HFFc6 (cell line): ENCODE measurements around the gene PSMD9. TPM values are rescaled to one million over a fixed set of nuclear protein-coding genes. Genes with fewer than 3 reads are reported as not detected.

ENCODE experiments used
- DNase-seq: peaks from one replicate; pipeline ENCODE4 v3.0.0-alpha.2; 2018
- H3K27ac Mint-ChIP-seq: 2 replicates; pipeline ENCODE4 v1.8.0; 2020; ENCODE audit warnings: mild to moderate bottlenecking, mixed read lengths
- H3K27me3 Mint-ChIP-seq: 2 replicates; pipeline ENCODE4 v1.8.0; 2021; ENCODE audit warnings: mild to moderate bottlenecking, moderate library complexity, mixed read lengths; ENCODE audit not compliant: insufficient read depth
- H3K36me3 Mint-ChIP-seq: 2 replicates; pipeline ENCODE4 v1.8.0; 2021; ENCODE audit warnings: low read depth, mixed read lengths
- H3K4me1 Mint-ChIP-seq: 2 replicates; pipeline ENCODE4 v1.8.0; 2020; ENCODE audit warnings: low read depth, mixed read lengths
- H3K4me3 Mint-ChIP-seq: 2 replicates; pipeline ENCODE4 v1.8.0; 2020; ENCODE audit warnings: mild to moderate bottlenecking, moderate library complexity, mixed read lengths
- H3K9me3 Mint-ChIP-seq: 2 replicates; pipeline ENCODE4 v1.8.0; 2020; ENCODE audit warnings: mild to moderate bottlenecking, mixed read lengths
- CTCF ChIP-seq: fragments of 200-600 bp; sonication (generic); IDR thresholded peaks from 2 replicates; pipeline ENCODE4 v1.5.0; 2021; ENCODE audit warnings: antibody characterized with exemption, mild to moderate bottlenecking
- total RNA-seq, 6 experiments: library from RNA; stranded (reverse); fragmentation: NEBNext Ultra II Directional; extraction: Animal tissue kit (Norgen Biotek cat#: 25700); gene quantifications; 2 replicates in 1 of 6; 3 replicates in 5 of 6; pipeline ENCODE4 v1.2.3, GENCODE V29; 2021

The PSMD9 gene
- total RNA-seq, 6 experiments from 2014 or later: 63.4 to 84.7 (median 75.1) TPM

- no peak for TF ChIP-seq CTCF
- peaks cover 1% of the 10 kb centered on the region; the same call in 1 of the 2 replicates for H3K27me3 Mint-ChIP-seq
- no peaks in the 10 kb centered on the region for H3K9me3 Mint-ChIP-seq
- H3K27ac Mint-ChIP-seq: peak overlapping the region; percentile 74
- peaks cover 30% of the 10 kb centered on the region for H3K36me3 Mint-ChIP-seq
- H3K4me3 Mint-ChIP-seq: peak overlapping the region; percentile 56
- H3K4me1 Mint-ChIP-seq: peaks cover 35% of the 10 kb centered on the region
- peak; percentile 63 for DNase-seq
These were observed 5.4 kb downstream of the PSMD9 start for GRCh38 chr12:121893961-121894460.

DNA sequence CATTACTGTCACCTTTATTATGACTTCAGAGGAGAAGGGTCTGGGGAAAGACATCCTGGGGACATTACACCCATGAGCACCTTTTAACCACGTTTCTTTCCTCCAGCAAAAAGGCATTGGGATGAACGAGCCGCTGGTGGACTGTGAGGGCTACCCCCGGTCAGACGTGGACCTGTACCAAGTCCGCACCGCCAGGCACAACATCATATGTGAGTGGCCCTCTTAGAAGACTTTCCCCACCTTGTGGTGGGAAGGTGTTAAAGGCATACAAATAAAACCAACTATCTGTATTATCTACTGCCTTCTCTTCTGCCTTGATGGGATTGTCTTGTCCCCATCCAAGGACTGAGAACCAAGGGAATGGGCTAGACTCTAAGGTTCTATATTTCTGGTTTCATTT is 6.0 kb downstream of the PSMD9 start:
- no peaks in the 10 kb centered on the region for H3K9me3 Mint-ChIP-seq
- TF ChIP-seq CTCF: peak; percentile 62
- DNase-seq: peak; percentile 10

GRCh38 chr12:121898287-121898686 is 9.7 kb downstream of the PSMD9 start:
- peaks cover 40% of the 10 kb centered on the region for H3K36me3 Mint-ChIP-seq
- H3K27ac Mint-ChIP-seq: no peak overlapping the region
- peaks cover 3% of the 10 kb centered on the region; the same call in 1 of the 2 replicates for H3K27me3 Mint-ChIP-seq
- no peak for TF ChIP-seq CTCF
- no peak overlapping the region for H3K4me3 Mint-ChIP-seq
- peaks cover 19% of the 10 kb centered on the region for H3K4me1 Mint-ChIP-seq
- no peak for DNase-seq
- H3K9me3 Mint-ChIP-seq: no peaks in the 10 kb centered on the region

More for the DNA sequence above, 6.0 kb downstream of the PSMD9 start:
- H3K4me3 Mint-ChIP-seq: no peak overlapping the region
- H3K27ac Mint-ChIP-seq: peak overlapping the region; percentile 59
- peaks cover 3% of the 10 kb centered on the region; the same call in 1 of the 2 replicates for H3K27me3 Mint-ChIP-seq
- peaks cover 31% of the 10 kb centered on the region for H3K4me1 Mint-ChIP-seq
- peaks cover 30% of the 10 kb centered on the region for H3K36me3 Mint-ChIP-seq

DNA sequence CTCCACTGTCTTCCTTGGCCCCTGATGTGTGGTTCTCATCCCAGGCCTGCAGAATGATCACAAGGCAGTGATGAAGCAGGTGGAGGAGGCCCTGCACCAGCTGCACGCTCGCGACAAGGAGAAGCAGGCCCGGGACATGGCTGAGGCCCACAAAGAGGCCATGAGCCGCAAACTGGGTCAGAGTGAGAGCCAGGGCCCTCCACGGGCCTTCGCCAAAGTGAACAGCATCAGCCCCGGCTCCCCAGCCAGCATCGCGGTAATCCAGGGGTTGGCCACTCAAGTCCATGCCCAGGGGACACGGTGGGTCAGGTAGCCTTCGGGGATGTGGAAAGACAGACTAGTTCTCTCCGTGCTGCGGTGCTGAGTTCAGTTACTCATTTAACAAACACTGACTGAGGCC is 11.0 kb downstream of the PSMD9 start:
- Mint-ChIP-seq H3K36me3 (peaks cover 32% of the 10 kb centered on the region), H3K4me1 (peaks cover 6% of the 10 kb centered on the region), H3K27me3 (peaks cover 2% of the 10 kb centered on the region; the same call in 1 of the 2 replicates), H3K4me3 (no peak overlapping the region), H3K9me3 (no peaks in the 10 kb centered on the region), H3K27ac (no peak overlapping the region)
- DNase-seq: no peak
- no peak for TF ChIP-seq CTCF

DNA sequence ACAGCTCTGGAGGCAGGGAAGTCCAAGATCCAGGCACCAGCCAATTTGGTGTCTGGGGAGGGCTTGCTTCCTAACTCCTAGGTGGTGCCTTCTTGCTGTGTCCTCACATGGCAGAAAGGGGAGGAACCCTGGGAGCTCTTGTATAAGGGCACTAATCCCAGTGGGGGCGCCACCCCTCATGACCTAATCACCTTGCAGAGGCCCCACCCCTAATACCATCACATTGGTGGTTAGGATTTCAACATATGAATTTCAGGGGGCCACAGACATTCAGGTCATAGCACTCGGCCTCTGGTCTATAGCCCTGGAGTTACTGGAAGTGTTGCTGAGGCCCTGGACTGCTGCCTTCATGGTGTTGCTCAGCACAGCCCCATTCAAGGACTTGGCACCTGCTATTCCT is 14.6 kb downstream of the PSMD9 start:
- DNase-seq: no peak
- Mint-ChIP-seq H3K27me3 (peaks cover 2% of the 10 kb centered on the region; the same call in 1 of the 2 replicates), H3K4me3 (no peak overlapping the region), H3K4me1 (peaks cover 7% of the 10 kb centered on the region), H3K9me3 (no peaks in the 10 kb centered on the region), H3K27ac (no peak overlapping the region), H3K36me3 (peaks cover 29% of the 10 kb centered on the region)
- no peak for TF ChIP-seq CTCF
